HG03521 (cell line): ENCODE measurements around the gene SETD1B.
"Not testable (repeated sequence)": the region's sequence is repeated elsewhere in the genome, so short reads cannot be mapped to it uniquely, and the experiment has no call there.

Source experiments
- ATAC-seq: cut with Tn5 transposase; IDR thresholded peaks from one replicate; pipeline ENCODE4 v1.9.1; 2021; ENCODE audit warnings: mild to moderate bottlenecking, moderate library complexity; ENCODE audit not compliant: unreplicated experiment

Gene SETD1B

GRCh38 chr12:121845701-121846100 is 41.9 kb downstream of the SETD1B start:
- ATAC-seq = no peak

GRCh38 chr12:121849211-121849610 is 45.4 kb downstream of the SETD1B start:
- ATAC-seq = no peak

DNA sequence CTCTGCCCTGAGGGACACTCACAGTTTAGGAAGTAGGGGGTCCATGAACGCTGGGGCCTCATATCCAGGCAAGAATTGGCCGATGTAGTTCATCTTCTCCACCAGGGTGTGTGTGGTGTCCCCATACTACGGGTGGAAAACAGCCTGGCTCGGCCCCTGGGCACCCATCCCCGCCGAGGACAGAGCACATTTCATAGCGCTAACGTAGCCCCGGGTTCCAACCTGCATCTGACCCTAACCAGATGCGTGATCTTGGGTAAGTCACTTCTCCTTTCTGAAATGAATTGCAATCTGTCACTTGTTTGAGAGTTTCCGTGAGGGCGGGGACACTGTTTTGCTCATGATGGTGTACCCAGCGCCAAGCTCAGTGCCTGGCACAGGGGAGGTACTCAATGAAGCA is 45.9 kb downstream of the SETD1B start:
- no peak for ATAC-seq

GRCh38 chr12:121852392-121852791 is 48.6 kb downstream of the SETD1B start:
- ATAC-seq = not testable (repeated sequence)

DNA sequence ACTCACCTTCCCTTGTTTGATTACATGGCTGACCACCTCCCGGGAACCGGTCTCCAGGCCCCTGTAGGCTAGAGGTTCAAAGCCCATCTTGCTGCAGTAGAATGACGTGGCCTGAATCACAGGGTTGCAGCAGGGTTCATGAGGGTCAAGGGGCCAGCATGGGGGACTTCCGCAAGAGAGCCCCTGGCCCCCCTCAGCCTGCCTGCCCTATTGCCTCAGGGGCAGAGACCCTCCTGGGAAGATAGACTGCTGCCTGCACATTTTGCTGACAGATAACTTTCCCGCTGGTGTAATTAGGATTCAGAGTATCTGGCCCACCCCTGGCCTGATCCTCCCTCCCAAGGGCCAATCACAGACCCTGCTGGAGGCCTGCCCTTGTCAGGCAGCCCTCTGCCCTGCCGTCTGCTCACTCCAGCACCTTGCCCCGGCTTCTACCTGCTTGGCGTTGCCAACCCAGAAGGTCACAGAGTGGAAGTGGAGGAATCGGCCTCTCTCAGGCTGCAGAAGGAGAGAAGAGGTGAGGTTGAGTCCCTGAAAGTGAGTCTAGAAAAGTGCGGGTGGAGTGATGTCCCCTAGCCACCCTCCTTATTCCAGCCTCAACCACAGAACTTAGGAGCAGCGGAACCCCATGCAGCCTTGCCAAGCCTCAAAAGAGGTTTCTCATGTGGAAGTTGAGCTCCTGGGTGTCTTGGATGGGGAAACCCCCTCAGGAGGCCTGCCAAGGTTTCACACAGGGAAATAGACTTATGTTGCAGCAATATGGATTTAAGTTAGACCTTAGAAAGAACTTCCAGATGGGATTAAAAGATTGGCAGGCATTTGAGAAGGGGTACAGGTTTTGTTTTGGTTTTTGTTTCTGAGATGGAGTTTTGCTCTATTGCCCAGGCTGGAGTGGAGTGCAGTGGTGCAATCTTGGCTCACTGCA is 53.8 kb downstream of the SETD1B start:
- ATAC-seq = no peak

- no peak for ATAC-seq
Measured at GRCh38 chr12:121858318-121858661, 54.5 kb downstream of the SETD1B start.

GRCh38 chr12:121858662-121859572 is 55.1 kb downstream of the SETD1B start, which contains the start of gene HPD:
Gene HPD, minus strand, starts transcription at chr12:121858859. Its CDS starts 36 bp downstream, at chr12:121858823.
- ATAC-seq = no peak

GRCh38 chr12:121860257-121860656 is 56.4 kb downstream of the SETD1B start:
- ATAC-seq = no peak

DNA sequence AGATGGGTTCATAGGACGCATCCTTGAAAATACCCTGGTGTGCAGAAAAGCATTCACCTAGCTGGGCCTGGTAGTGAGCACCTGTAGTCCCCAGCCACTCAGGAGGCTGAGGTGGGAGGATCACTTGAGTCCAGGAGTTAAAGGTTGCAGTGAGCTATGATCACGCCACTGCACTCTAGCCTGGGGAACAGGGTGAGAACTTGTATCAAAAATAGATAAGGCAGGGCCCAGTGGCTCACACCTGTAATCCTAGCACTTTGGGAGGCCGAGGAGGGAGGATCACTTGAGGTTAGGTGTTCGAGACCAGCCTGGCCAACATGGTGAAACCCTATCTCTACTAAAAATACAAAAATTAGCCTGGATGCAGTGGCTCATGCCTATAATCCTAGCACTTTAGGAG is 56.9 kb downstream of the SETD1B start:
- ATAC-seq = not testable (repeated sequence)

DNA sequence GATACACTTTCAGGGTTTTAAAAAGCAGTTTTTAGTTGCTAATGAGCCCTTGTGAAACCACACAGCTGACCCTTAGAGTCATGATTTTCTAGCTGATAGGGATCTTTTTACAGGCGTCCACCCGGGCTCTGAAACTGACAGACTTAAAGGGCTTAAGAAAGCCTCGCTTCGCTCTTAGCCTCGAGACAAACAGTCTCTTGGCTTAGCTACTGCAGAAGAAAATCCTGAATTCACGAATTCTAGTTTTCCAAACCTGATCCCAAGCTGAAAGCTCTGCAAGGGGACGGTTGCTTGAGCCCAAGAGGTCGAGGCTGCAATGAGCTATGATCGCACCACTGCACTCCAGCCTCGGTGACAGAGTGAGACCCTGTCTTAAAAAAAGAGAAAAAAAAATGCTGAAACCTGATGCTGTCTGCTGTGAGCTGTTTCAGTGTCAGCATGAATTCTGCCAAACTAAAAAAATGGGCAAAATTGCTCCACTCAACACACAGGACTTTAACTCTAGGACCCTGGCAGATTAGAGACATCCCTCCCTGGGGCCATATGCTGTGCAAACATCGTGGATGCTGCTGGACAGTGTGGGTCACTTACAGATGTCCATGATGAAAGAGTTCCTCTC is 57.9 kb downstream of the SETD1B start:
- no peak for ATAC-seq

DNA sequence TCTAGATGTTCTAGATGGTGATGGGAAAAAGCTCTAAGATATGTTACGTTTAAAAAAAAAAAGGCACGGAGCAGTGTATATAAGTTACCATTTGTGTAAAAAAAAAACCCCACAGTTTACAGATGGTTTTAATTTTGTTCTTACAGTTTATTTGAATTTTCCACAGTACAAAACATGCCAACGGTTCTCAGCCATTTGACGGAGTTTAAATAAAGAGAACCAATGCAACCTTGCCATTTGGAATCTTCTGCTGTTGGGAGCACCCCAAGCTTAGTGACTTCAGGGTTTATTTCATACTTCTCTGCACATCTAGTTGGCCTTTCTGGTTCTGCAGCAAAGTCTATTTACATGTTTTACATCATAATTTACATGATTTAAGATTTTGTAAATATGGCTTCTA is 62.5 kb downstream of the SETD1B start:
- no peak for ATAC-seq

DNA sequence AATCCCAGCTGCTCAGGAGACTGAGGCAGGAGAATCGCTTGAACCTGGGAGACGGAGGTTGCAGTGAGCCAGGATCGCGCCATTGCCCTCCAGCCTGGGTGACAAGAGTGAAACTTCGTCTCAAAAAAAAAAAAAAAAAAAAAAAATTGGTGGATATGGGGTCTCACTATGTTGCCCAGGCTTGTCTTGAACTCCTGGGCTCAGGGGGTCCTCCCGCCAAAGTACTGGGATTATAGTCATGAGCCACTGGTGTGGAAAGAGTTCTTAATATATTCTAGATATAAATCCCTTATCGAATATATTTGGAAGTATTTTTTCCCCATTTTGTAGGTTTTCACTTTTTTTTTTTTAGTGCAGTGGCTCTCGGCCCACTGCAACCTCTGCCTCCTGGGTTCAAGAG is 65.4 kb downstream of the SETD1B start:
- not testable (repeated sequence) for ATAC-seq

DNA sequence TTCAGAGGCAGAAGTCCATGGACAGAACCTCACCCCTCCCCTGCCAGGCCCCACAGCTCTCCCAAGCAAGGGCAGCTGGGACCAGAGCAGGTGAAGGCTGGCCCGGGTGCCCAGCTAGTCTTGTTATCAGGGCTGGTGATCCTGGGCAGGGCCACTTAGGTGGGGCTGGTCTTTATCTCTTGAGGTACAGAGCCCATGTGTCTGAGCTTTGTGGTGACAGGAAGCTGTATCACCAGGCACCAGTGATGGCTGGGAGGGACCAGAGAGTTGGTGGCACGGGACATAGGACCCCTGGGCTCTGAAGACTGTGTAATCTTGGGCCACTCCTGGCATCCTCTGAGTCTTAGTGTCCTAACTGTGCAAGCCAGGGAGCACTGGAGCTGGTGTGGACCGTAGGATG is 67.7 kb downstream of the SETD1B start:
- no peak for ATAC-seq

DNA sequence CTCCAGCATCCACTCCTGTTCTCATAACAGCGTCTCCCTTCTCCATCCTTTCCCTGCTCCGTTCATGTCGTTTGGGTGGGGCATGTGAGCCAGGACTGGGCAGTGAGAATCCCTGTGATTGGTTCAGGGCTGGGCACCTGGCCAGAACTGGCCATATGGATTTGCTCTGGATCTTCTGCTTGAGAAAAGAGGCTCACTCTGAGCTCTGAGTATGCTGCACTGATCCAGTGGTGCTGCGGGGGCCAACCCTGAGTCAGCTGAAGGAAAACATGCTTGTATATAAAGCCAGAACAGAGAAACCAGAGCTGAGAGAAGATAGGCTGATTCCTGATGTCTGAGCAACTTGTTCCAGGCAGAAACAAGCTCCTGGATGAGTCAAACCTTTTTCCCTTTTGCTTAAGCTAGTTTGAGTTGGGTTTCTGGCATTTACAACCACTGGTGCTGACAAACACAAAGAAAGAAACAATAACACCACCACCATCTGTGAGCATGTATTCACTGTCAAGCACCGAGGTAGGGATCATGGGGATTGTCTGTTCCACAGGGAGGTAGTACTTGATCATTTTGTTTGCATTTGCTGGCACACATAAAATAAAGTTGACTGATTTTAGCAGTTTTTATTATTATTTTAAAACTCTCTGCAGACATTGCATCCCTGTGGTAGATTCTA is 68.9 kb downstream of the SETD1B start:
- no peak for ATAC-seq

DNA sequence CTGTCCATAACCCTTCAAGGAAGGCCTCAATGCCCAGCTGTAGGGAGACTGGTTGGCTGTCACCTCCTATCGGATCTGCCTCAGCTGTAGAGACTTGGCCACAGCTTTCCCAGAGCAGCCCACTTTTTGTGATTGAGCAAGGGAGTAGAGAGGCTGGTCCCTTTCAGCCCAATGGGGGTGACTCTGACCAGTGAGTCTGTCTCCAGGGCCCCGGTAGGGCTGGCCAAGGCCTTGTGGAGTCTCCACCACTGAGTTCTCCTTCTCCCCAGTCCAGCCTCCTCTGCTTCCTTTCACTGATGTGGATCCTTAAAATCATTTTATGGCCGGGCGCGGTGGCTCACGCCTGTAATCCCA is 69.4 kb downstream of the SETD1B start:
- no peak for ATAC-seq

DNA sequence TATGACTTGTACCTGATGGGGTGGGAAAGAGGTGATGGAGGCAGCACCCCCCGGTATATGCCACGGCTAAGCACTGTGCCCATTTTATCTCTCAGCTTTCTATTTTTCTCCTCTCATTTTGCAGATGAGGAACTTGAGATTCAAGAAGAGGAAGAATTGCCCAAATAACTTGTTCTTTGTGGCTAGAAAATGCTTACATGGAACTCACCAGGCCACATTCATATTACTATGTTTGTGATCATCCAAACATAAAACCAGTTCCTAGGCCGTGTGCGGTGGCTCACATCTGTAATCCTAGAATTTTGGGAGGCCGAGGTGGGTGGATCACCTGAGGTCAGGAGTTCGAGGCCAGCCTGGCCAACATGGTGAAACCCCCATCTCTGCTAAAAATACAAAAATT is 70.3 kb downstream of the SETD1B start:
- ATAC-seq = no peak

GRCh38 chr12:121875582-121875981 is 71.8 kb downstream of the SETD1B start:
- ATAC-seq = no peak

GRCh38 chr12:121876080-121876447 is 72.3 kb downstream of the SETD1B start:
- ATAC-seq = not testable (repeated sequence)
